Measurements from ENCODE around the gene TRAPPC1. TPM values are rescaled to one million over a fixed set of nuclear protein-coding genes. Genes with fewer than 3 reads are reported as not detected.

TRAPPC1 gene
- total RNA-seq, 1 experiment from 2014 or later = 132 TPM

DNA sequence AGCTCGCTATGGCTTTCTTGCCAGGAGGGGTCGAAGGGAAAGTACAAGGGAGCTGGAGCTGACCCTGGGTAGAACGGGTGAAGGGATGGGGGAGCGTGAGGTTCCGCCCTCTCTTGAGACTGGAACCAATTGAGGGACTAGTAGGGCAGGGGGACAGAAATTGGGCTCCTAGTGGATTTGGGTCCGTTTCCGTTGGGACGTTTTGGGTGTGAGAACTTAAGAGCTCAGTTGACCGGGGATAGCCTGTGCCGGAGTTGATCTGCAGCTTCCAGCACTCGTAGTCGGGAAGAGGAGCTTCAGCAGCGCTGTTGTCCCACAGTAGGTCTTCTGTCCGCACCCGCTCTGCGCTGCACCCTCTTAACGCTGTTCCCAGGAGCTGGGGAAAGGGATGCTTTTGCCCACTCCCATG is 741 bp upstream of the TRAPPC1 start:
- H2BK120ac ChIP-seq (ENCODE audit: low read depth, low read length, poor library complexity, severe bottlenecking) = no peak overlapping the region
- H2BK20ac ChIP-seq (ENCODE audit: low read depth, low read length, poor library complexity, severe bottlenecking) = no peak overlapping the region
- no peak overlapping the region for H3K27ac ChIP-seq (ENCODE audit: insufficient read length, low read depth, low read length)
- no peak overlapping the region for H2AK5ac ChIP-seq (ENCODE audit: insufficient read length, low read length)
- H2AFZ ChIP-seq (ENCODE audit: low read length) = no peak overlapping the region
- H3K18ac ChIP-seq (ENCODE audit: insufficient read length, low read depth, low read length) = no peak overlapping the region
- peak overlapping the region; percentile 36 for H3K9ac ChIP-seq (ENCODE audit: extremely low read depth, insufficient read length, low read length)
- no peak overlapping the region for H3K56ac ChIP-seq (ENCODE audit: insufficient read length, low read depth, low read length)
- Mint-ChIP-seq H3K36me3 (ENCODE audit: insufficient read depth in 1 of 3, low read depth in 3 of 3) (peaks cover 4 to 29% (median 25%) of the 10 kb centered on the region in 3 experiments; a peak in 5 of 7 replicates), H3K4me3 (peak overlapping the region; percentile 93 to 94), H3K9me3 (no peaks in the 10 kb centered on the region), H3K27ac (peak overlapping the region; percentile 14 to 97 (median 85); a peak in 5 of 7 replicates), H3K27me3 (ENCODE audit: low read depth) (peaks cover 25% of the 10 kb centered on the region), H3K4me1 (peaks cover 29 to 33% of the 10 kb centered on the region in 2 experiments)
- peaks cover 14% of the 10 kb centered on the region for H3K23me2 ChIP-seq (ENCODE audit: insufficient read length, low read depth, low read length, poor library complexity, severe bottlenecking)
- WGBS (ENCODE audit: extremely low coverage, insufficient read length, low lambda C conversion rate) = no CpG with 5 or more reads among the region's 17 CpGs
- TF ChIP-seq, protein P1, sequence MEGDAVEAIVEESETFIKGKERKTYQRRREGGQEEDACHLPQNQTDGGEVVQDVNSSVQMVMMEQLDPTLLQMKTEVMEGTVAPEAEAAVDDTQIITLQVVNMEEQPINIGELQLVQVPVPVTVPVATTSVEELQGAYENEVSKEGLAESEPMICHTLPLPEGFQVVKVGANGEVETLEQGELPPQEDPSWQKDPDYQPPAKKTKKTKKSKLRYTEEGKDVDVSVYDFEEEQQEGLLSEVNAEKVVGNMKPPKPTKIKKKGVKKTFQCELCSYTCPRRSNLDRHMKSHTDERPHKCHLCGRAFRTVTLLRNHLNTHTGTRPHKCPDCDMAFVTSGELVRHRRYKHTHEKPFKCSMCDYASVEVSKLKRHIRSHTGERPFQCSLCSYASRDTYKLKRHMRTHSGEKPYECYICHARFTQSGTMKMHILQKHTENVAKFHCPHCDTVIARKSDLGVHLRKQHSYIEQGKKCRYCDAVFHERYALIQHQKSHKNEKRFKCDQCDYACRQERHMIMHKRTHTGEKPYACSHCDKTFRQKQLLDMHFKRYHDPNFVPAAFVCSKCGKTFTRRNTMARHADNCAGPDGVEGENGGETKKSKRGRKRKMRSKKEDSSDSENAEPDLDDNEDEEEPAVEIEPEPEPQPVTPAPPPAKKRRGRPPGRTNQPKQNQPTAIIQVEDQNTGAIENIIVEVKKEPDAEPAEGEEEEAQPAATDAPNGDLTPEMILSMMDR (conservative IDR thresholded peaks at IDR 0.05) = no peak
- no peaks in the 10 kb centered on the region for H3K79me1 ChIP-seq (ENCODE audit: insufficient read depth, low read depth, low read length, poor library complexity, severe bottlenecking)
- no peak overlapping the region for H3K4ac ChIP-seq (ENCODE audit: low read depth, low read length)
- peak; percentile 61 for DNase-seq
- H4K91ac ChIP-seq (ENCODE audit: insufficient read length, low read depth, low read length) = no peak overlapping the region
- no peaks in the 10 kb centered on the region for H3K79me2 ChIP-seq (ENCODE audit: insufficient read depth, low read length)
- no peak overlapping the region for H2BK12ac ChIP-seq (ENCODE audit: insufficient read length, low read depth, low read length)
- no peaks in the 10 kb centered on the region for H3K9me3 ChIP-seq (ENCODE audit: control insufficient read depth, low read depth, low read length)
- H3T11ph ChIP-seq (ENCODE audit: low read length) = no peak overlapping the region
- H3K4me2 ChIP-seq (ENCODE audit: insufficient read depth, insufficient read length, low read length) = peak overlapping the region; percentile 96
- no peak overlapping the region for H3K14ac ChIP-seq (ENCODE audit: insufficient read depth, low read length)
- H3K4me1 ChIP-seq (ENCODE audit: insufficient read depth, low read length) = no peaks in the 10 kb centered on the region
- H4K20me1 ChIP-seq (ENCODE audit: control insufficient read depth, insufficient read depth, insufficient read length) = no peaks in the 10 kb centered on the region
- no peak overlapping the region for H2BK5ac ChIP-seq (ENCODE audit: insufficient read length, low read length)
- H4K8ac ChIP-seq (replicated peaks; ENCODE audit: insufficient read length, low read depth, low read length) = no peak overlapping the region
- H3K27me3 ChIP-seq (ENCODE audit: insufficient read depth, low read length) = peaks cover 13% of the 10 kb centered on the region; the same call in 1 of the 2 replicates
- no peak overlapping the region for H4K5ac ChIP-seq (ENCODE audit: insufficient read length, low read depth, low read length)
- no peak overlapping the region for H3K23ac ChIP-seq (ENCODE audit: insufficient read length, low read depth, low read length)
- no peak overlapping the region for H2BK15ac ChIP-seq (ENCODE audit: low read depth, low read length)
